ENCODE data around the gene EVI5.

Gene EVI5

GRCh38 chr1:92711473-92712165, 73.3 kb downstream of the EVI5 start:
- Mint-ChIP-seq H3K4me1 (peaks cover 4% of the 10 kb centered on the region), H3K9me3 (no peaks in the 10 kb centered on the region), H3K36me3 (peaks cover 8% of the 10 kb centered on the region), H3K4me3 (no peak overlapping the region), H3K27ac (peak overlapping the region; percentile 48), H3K27me3 (no peaks in the 10 kb centered on the region)
- ATAC-seq (ENCODE audit: low read depth) (no peak), DNase-seq (ENCODE audit: low spot score in 2 of 2) (no peak)

GRCh38 chr1:92709738-92710137, 75.2 kb downstream of the EVI5 start:
- peaks cover 4% of the 10 kb centered on the region for H3K36me3 Mint-ChIP-seq
- H3K9me3 Mint-ChIP-seq, result no peaks in the 10 kb centered on the region
- H3K27ac Mint-ChIP-seq, result no peak overlapping the region
- ATAC-seq (ENCODE audit: low read depth), result no peak
- H3K4me1 Mint-ChIP-seq, result peaks cover 2% of the 10 kb centered on the region
- H3K4me3 Mint-ChIP-seq, result no peak overlapping the region
- no peaks in the 10 kb centered on the region for H3K27me3 Mint-ChIP-seq
- no peak for DNase-seq (ENCODE audit: low spot score in 2 of 2)

- Mint-ChIP-seq H3K27me3 (no peaks in the 10 kb centered on the region), H3K36me3 (peaks cover 5% of the 10 kb centered on the region), H3K4me3 (no peak overlapping the region), H3K27ac (no peak overlapping the region), H3K9me3 (no peaks in the 10 kb centered on the region), H3K4me1 (peaks cover 2% of the 10 kb centered on the region)
- DNase-seq (ENCODE audit: low spot score in 2 of 2) (no peak), ATAC-seq (ENCODE audit: low read depth) (no peak)
Observed at GRCh38 chr1:92708368-92708950, 76.4 kb downstream of the EVI5 start.

GRCh38 chr1:92707709-92708108, 77.2 kb downstream of the EVI5 start:
- Mint-ChIP-seq H3K4me3 (no peak overlapping the region), H3K27me3 (no peaks in the 10 kb centered on the region), H3K4me1 (peaks cover 2% of the 10 kb centered on the region), H3K27ac (no peak overlapping the region), H3K36me3 (peaks cover 5% of the 10 kb centered on the region), H3K9me3 (no peaks in the 10 kb centered on the region)
- ATAC-seq (ENCODE audit: low read depth) (no peak), DNase-seq (ENCODE audit: low spot score in 2 of 2) (no peak)

- Mint-ChIP-seq H3K27ac (no peak overlapping the region), H3K36me3 (peaks cover 5% of the 10 kb centered on the region)
Observed at GRCh38 chr1:92707292-92707691, 77.6 kb downstream of the EVI5 start.

GRCh38 chr1:92705446-92705845, 79.5 kb downstream of the EVI5 start:
- Mint-ChIP-seq H3K36me3 (peaks cover 4% of the 10 kb centered on the region), H3K9me3 (no peaks in the 10 kb centered on the region), H3K27me3 (no peaks in the 10 kb centered on the region), H3K4me3 (no peak overlapping the region), H3K4me1 (no peaks in the 10 kb centered on the region), H3K27ac (no peak overlapping the region)
- DNase-seq (ENCODE audit: low spot score in 2 of 2) (no peak), ATAC-seq (ENCODE audit: low read depth) (no peak)

More at GRCh38 chr1:92707292-92707691, 77.6 kb downstream of the EVI5 start:
- DNase-seq (ENCODE audit: low spot score in 2 of 2) (no peak), ATAC-seq (ENCODE audit: low read depth) (no peak)
- peaks cover 2% of the 10 kb centered on the region for H3K4me1 Mint-ChIP-seq
- no peak overlapping the region for H3K4me3 Mint-ChIP-seq
- no peaks in the 10 kb centered on the region for H3K9me3 Mint-ChIP-seq
- no peaks in the 10 kb centered on the region for H3K27me3 Mint-ChIP-seq

GRCh38 chr1:92701147-92701546, 83.8 kb downstream of the EVI5 start:
- peaks cover 15% of the 10 kb centered on the region for H3K36me3 Mint-ChIP-seq
- no peak for DNase-seq (ENCODE audit: low spot score in 2 of 2)
- H3K27ac Mint-ChIP-seq, result no peak overlapping the region
- no peak overlapping the region for H3K4me3 Mint-ChIP-seq
- H3K27me3 Mint-ChIP-seq, result no peaks in the 10 kb centered on the region
- H3K9me3 Mint-ChIP-seq, result no peaks in the 10 kb centered on the region
- H3K4me1 Mint-ChIP-seq, result no peaks in the 10 kb centered on the region
- no peak for ATAC-seq (ENCODE audit: low read depth)

GRCh38 chr1:92698932-92699331, 86.0 kb downstream of the EVI5 start:
- Mint-ChIP-seq H3K27me3 (no peaks in the 10 kb centered on the region), H3K4me3 (no peak overlapping the region), H3K36me3 (peaks cover 25% of the 10 kb centered on the region), H3K9me3 (no peaks in the 10 kb centered on the region), H3K27ac (no peak overlapping the region), H3K4me1 (no peaks in the 10 kb centered on the region)
- DNase-seq (ENCODE audit: low spot score in 2 of 2) (no peak), ATAC-seq (ENCODE audit: low read depth) (no peak)

- Mint-ChIP-seq H3K4me3 (no peak overlapping the region), H3K4me1 (peaks cover 9% of the 10 kb centered on the region), H3K27me3 (no peaks in the 10 kb centered on the region), H3K36me3 (peaks cover 27% of the 10 kb centered on the region), H3K9me3 (no peaks in the 10 kb centered on the region), H3K27ac (no peak overlapping the region)
- no peak for DNase-seq (ENCODE audit: low spot score in 2 of 2)
- no peak for ATAC-seq (ENCODE audit: low read depth)
Observed at GRCh38 chr1:92695104-92695503, 89.8 kb downstream of the EVI5 start.

- H3K9me3 Mint-ChIP-seq, result no peaks in the 10 kb centered on the region
- H3K36me3 Mint-ChIP-seq, result peaks cover 30% of the 10 kb centered on the region
- no peak overlapping the region for H3K4me3 Mint-ChIP-seq
- DNase-seq (ENCODE audit: low spot score in 2 of 2) (no peak), ATAC-seq (ENCODE audit: low read depth) (peak; percentile 72)
- H3K4me1 Mint-ChIP-seq, result peaks cover 9% of the 10 kb centered on the region
- H3K27ac Mint-ChIP-seq, result peak overlapping the region; percentile 13
- H3K27me3 Mint-ChIP-seq, result no peaks in the 10 kb centered on the region
Observed at GRCh38 chr1:92691925-92692324, 93.0 kb downstream of the EVI5 start.

GRCh38 chr1:92690212-92690906, 94.5 kb downstream of the EVI5 start:
- Mint-ChIP-seq H3K27me3 (no peaks in the 10 kb centered on the region), H3K4me1 (peaks cover 9% of the 10 kb centered on the region), H3K4me3 (no peak overlapping the region), H3K27ac (no peak overlapping the region), H3K9me3 (no peaks in the 10 kb centered on the region), H3K36me3 (peaks cover 44% of the 10 kb centered on the region)
- no peak for DNase-seq (ENCODE audit: low spot score in 2 of 2)
- ATAC-seq (ENCODE audit: low read depth), result no peak

- ATAC-seq (ENCODE audit: low read depth), result no peak
- Mint-ChIP-seq H3K9me3 (no peaks in the 10 kb centered on the region), H3K4me1 (no peaks in the 10 kb centered on the region), H3K36me3 (peaks cover 33% of the 10 kb centered on the region), H3K4me3 (no peak overlapping the region), H3K27ac (no peak overlapping the region), H3K27me3 (no peaks in the 10 kb centered on the region)
- no peak for DNase-seq (ENCODE audit: low spot score in 2 of 2)
Observed at GRCh38 chr1:92679980-92680379, 104.9 kb downstream of the EVI5 start.

- DNase-seq (ENCODE audit: low spot score in 2 of 2) (no peak), ATAC-seq (ENCODE audit: low read depth) (no peak)
- Mint-ChIP-seq H3K36me3 (peaks cover 27% of the 10 kb centered on the region), H3K4me1 (no peaks in the 10 kb centered on the region), H3K9me3 (peaks cover 5% of the 10 kb centered on the region), H3K4me3 (no peak overlapping the region), H3K27me3 (no peaks in the 10 kb centered on the region), H3K27ac (no peak overlapping the region)
Observed at GRCh38 chr1:92663775-92664174, 121.1 kb downstream of the EVI5 start.

GRCh38 chr1:92662048-92662447, 122.9 kb downstream of the EVI5 start:
- ATAC-seq (ENCODE audit: low read depth), result no peak
- DNase-seq (ENCODE audit: low spot score in 2 of 2), result no peak
- Mint-ChIP-seq H3K9me3 (peaks cover 9% of the 10 kb centered on the region), H3K4me1 (no peaks in the 10 kb centered on the region), H3K27me3 (no peaks in the 10 kb centered on the region), H3K27ac (no peak overlapping the region), H3K4me3 (no peak overlapping the region), H3K36me3 (peaks cover 40% of the 10 kb centered on the region)

Measured in memory B cell (primary cell).